HG02938 (cell line): Measurements from ENCODE around the gene CYB5A.

ENCODE experiments used
- ATAC-seq: cut with Tn5 transposase; IDR thresholded peaks from one replicate; pipeline ENCODE4 v1.9.1; 2021; ENCODE audit warnings: mild to moderate bottlenecking, moderate library complexity; ENCODE audit not compliant: unreplicated experiment

The CYB5A gene

GRCh38 chr18:74219056-74219455 is 72.7 kb downstream of the CYB5A start:
- no peak for ATAC-seq

- no peak for ATAC-seq
Observed at GRCh38 chr18:74217476-74218143, 74.2 kb downstream of the CYB5A start.

- ATAC-seq = no peak
Observed at GRCh38 chr18:74216661-74217110, 75.1 kb downstream of the CYB5A start.

GRCh38 chr18:74215863-74216262 is 75.9 kb downstream of the CYB5A start:
- no peak for ATAC-seq

- ATAC-seq = no peak
Observed at GRCh38 chr18:74213429-74213828, 78.3 kb downstream of the CYB5A start.

GRCh38 chr18:74204526-74205152 is 87.1 kb downstream of the CYB5A start:
- no peak for ATAC-seq

- ATAC-seq = no peak
Observed at GRCh38 chr18:74203811-74204210, 88.0 kb downstream of the CYB5A start.
